Measurements from ENCODE around the gene ST3GAL4. TPM values are rescaled to one million over a fixed set of nuclear protein-coding genes. Genes with fewer than 3 reads are reported as not detected.

ST3GAL4 gene
- polyA plus RNA-seq, 1 of the 3 experiments (the other 2 are of a cell fraction), result 32.0 TPM

GRCh38 chr11:126415669-126416420 lies 60.4 kb downstream of the ST3GAL4 start:
- DNase-seq, result no peak
- no peaks in the 10 kb centered on the region for H3K9me2 ChIP-seq
- H3F3A ChIP-seq (replicated peaks; ENCODE audit: insufficient read depth), result no peaks in the 10 kb centered on the region
- no peak overlapping the region for H3K9ac ChIP-seq
- H3K4me3 ChIP-seq (ENCODE audit: low read depth in 2 of 2, low read length in 1 of 2), result no peak overlapping the region
- no peaks in the 10 kb centered on the region for H3K79me2 ChIP-seq (ENCODE audit: insufficient read depth)
- POLR2A ChIA-PET, result no interaction called here
- H3K4me1 ChIP-seq (ENCODE audit: control insufficient read depth in 1 of 2, insufficient read depth in 2 of 2, low read depth in 1 of 2, low read length in 1 of 2), result peaks cover 0 to 3% of the 10 kb centered on the region in 2 experiments; a peak in 1 of 4 replicates
- CTCF ChIA-PET, result interaction anchor here (1.0 kb wide), 1 partner anchor 65 kb away, joined by 3 read pairs; no protein-coding TSS in a partner anchor
- no peak overlapping the region; a peak in 1 of 4 replicates for H3K27ac ChIP-seq (ENCODE audit: low read depth in 2 of 2, low read length in 1 of 2)
- WGBS (ENCODE audit: low lambda C conversion rate), result over 99% methylated on average over 12 of the region's 19 CpGs
- H3K36me3 ChIP-seq (replicated peaks in 1 of 2; ENCODE audit: control insufficient read depth in 1 of 2, insufficient read depth in 2 of 2, low read length in 1 of 2), result peaks cover 0 to 2% of the 10 kb centered on the region in 2 experiments
- TF ChIP-seq RAD21 (IDR thresholded peaks at IDR 0.05; ENCODE audit: low read length) (no peak), TAF1 (IDR thresholded peaks at IDR 0.05; ENCODE audit: borderline replicate concordance, low read depth, low read length) (no peak), MXI1 (IDR thresholded peaks at IDR 0.05; ENCODE audit: low read depth, low read length) (no peak), TEAD4 (IDR thresholded peaks at IDR 0.05; ENCODE audit: borderline replicate concordance, insufficient read depth) (no peak), YY1 (IDR thresholded peaks at IDR 0.05; ENCODE audit: low read depth) (no peak), EP300 (IDR thresholded peaks at IDR 0.05; ENCODE audit: borderline replicate concordance in 1 of 2, low read depth in 1 of 2, low read length in 1 of 2) (no peak), SIN3A (IDR thresholded peaks at IDR 0.05; ENCODE audit: borderline replicate concordance, low read depth, low read length) (no peak), FOXJ3 (CRISPR knock-in tag; IDR thresholded peaks at IDR 0.05) (no peak), GATA2 (CRISPR knock-in tag; IDR thresholded peaks at IDR 0.05) (no peak), POLR2AphosphoS5 (IDR thresholded peaks at IDR 0.05; ENCODE audit: low read depth, low read length) (no peak), RXRA (IDR thresholded peaks at IDR 0.05; ENCODE audit: borderline replicate concordance, low read depth) (no peak), ELF1 (IDR thresholded peaks at IDR 0.05) (no peak), NRF1 (IDR thresholded peaks at IDR 0.05; ENCODE audit: low read depth, low read length) (no peak)
- TF ChIP-seq, protein P1, sequence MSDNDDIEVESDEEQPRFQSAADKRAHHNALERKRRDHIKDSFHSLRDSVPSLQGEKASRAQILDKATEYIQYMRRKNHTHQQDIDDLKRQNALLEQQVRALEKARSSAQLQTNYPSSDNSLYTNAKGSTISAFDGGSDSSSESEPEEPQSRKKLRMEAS (IDR thresholded peaks at IDR 0.05; ENCODE audit: low read depth), result no peak
- TF ChIP-seq, protein P2, sequence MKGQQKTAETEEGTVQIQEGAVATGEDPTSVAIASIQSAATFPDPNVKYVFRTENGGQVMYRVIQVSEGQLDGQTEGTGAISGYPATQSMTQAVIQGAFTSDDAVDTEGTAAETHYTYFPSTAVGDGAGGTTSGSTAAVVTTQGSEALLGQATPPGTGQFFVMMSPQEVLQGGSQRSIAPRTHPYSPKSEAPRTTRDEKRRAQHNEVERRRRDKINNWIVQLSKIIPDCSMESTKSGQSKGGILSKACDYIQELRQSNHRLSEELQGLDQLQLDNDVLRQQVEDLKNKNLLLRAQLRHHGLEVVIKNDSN (IDR thresholded peaks at IDR 0.05; ENCODE audit: borderline replicate concordance, low read depth), result no peak
- TF ChIP-seq, protein P3, sequence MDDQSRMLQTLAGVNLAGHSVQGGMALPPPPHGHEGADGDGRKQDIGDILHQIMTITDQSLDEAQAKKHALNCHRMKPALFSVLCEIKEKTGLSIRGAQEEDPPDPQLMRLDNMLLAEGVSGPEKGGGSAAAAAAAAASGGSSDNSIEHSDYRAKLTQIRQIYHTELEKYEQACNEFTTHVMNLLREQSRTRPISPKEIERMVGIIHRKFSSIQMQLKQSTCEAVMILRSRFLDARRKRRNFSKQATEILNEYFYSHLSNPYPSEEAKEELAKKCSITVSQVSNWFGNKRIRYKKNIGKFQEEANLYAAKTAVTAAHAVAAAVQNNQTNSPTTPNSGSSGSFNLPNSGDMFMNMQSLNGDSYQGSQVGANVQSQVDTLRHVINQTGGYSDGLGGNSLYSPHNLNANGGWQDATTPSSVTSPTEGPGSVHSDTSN (IDR thresholded peaks at IDR 0.05), result no peak
- TF ChIP-seq, protein P4, sequence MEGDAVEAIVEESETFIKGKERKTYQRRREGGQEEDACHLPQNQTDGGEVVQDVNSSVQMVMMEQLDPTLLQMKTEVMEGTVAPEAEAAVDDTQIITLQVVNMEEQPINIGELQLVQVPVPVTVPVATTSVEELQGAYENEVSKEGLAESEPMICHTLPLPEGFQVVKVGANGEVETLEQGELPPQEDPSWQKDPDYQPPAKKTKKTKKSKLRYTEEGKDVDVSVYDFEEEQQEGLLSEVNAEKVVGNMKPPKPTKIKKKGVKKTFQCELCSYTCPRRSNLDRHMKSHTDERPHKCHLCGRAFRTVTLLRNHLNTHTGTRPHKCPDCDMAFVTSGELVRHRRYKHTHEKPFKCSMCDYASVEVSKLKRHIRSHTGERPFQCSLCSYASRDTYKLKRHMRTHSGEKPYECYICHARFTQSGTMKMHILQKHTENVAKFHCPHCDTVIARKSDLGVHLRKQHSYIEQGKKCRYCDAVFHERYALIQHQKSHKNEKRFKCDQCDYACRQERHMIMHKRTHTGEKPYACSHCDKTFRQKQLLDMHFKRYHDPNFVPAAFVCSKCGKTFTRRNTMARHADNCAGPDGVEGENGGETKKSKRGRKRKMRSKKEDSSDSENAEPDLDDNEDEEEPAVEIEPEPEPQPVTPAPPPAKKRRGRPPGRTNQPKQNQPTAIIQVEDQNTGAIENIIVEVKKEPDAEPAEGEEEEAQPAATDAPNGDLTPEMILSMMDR (IDR thresholded peaks at IDR 0.05), result no peak
- no peaks in the 10 kb centered on the region for H3K27me3 ChIP-seq (ENCODE audit: insufficient read depth)
- no peak overlapping the region; the same call in 1 of the 2 replicates for H2AFZ ChIP-seq (ENCODE audit: low read depth)
- no peak overlapping the region for H3K4me2 ChIP-seq
- H3K9me3 ChIP-seq, result no peaks in the 10 kb centered on the region
- no peaks in the 10 kb centered on the region for H4K20me1 ChIP-seq (ENCODE audit: insufficient read depth)
